WERI-Rb-1 (cell line): ENCODE measurements around the gene RUSC1.

ENCODE experiments used
- DNase-seq: peaks from one replicate; pipeline ENCODE4 v3.0.0-alpha.2; 2020
- H3K27ac ChIP-seq: fragments of 250-450 bp; sonication (Bioruptor Pico); 2 replicates; pipeline ENCODE4 v1.5.1; 2020; ENCODE audit warnings: mild to moderate bottlenecking, moderate library complexity
- H3K27me3 ChIP-seq: fragments of 250-450 bp; sonication (Bioruptor Pico); 2 replicates; pipeline ENCODE4 v1.5.1; 2021; ENCODE audit warnings: mild to moderate bottlenecking, low read depth, moderate library complexity; ENCODE audit not compliant: insufficient read depth, severe bottlenecking
- H3K36me3 ChIP-seq: fragments of 250-450 bp; sonication (Bioruptor Pico); 2 replicates; pipeline ENCODE4 v1.5.1; 2020; ENCODE audit warnings: mild to moderate bottlenecking, moderate library complexity
- H3K4me3 ChIP-seq: 2 replicates; pipeline ENCODE4 v1.5.1; 2011; ENCODE audit warnings: low read depth, mild to moderate bottlenecking, control low read depth, low read length
- H3K9me3 ChIP-seq: fragments of 250-450 bp; sonication (Bioruptor Pico); 2 replicates; pipeline ENCODE4 v1.5.1; 2021; ENCODE audit warnings: mild to moderate bottlenecking, moderate library complexity; ENCODE audit not compliant: severe bottlenecking
- CTCF ChIP-seq: IDR thresholded peaks from 2 replicates; pipeline ENCODE4 v1.5.1; 2011; ENCODE audit warnings: low read depth, mild to moderate bottlenecking, control low read depth, inconsistent platforms, low read length

The RUSC1 gene

GRCh38 chr1:155322953-155323728 lies 2.4 kb downstream of the RUSC1 start:
- no peaks in the 10 kb centered on the region for H3K27me3 ChIP-seq
- peak; percentile 99 for TF ChIP-seq CTCF
- H3K36me3 ChIP-seq, result peaks cover 66% of the 10 kb centered on the region
- H3K4me3 ChIP-seq, result peak overlapping the region; percentile 84
- no peaks in the 10 kb centered on the region for H3K9me3 ChIP-seq
- H3K27ac ChIP-seq, result peak overlapping the region; percentile 84
- peak; percentile 100 for DNase-seq

- no peaks in the 10 kb centered on the region for H3K27me3 ChIP-seq
- H3K36me3 ChIP-seq, result peaks cover 66% of the 10 kb centered on the region
- peak overlapping the region; percentile 84 for H3K27ac ChIP-seq
- no peak for TF ChIP-seq CTCF
- peak; percentile 98 for DNase-seq
- peak overlapping the region; percentile 84 for H3K4me3 ChIP-seq
- no peaks in the 10 kb centered on the region for H3K9me3 ChIP-seq
These were observed 3.0 kb downstream of the RUSC1 start for GRCh38 chr1:155323729-155324036.

- no peaks in the 10 kb centered on the region for H3K9me3 ChIP-seq
- H3K36me3 ChIP-seq, result peaks cover 67% of the 10 kb centered on the region
- H3K27ac ChIP-seq, result peak overlapping the region; percentile 84
- no peak for TF ChIP-seq CTCF
- H3K27me3 ChIP-seq, result no peaks in the 10 kb centered on the region
- DNase-seq, result peak; percentile 100
- peak overlapping the region; percentile 84 for H3K4me3 ChIP-seq
These were observed 3.5 kb downstream of the RUSC1 start for GRCh38 chr1:155324037-155324716.

GRCh38 chr1:155324717-155325602 lies 4.3 kb downstream of the RUSC1 start:
- Histone ChIP-seq H3K4me3 (peak overlapping the region; percentile 84), H3K36me3 (peaks cover 66% of the 10 kb centered on the region), H3K9me3 (no peaks in the 10 kb centered on the region), H3K27ac (peak overlapping the region; percentile 84), H3K27me3 (no peaks in the 10 kb centered on the region)
- peak; percentile 100 for TF ChIP-seq CTCF
- peak; percentile 98 for DNase-seq

- TF ChIP-seq CTCF, result no peak
- Histone ChIP-seq H3K9me3 (no peaks in the 10 kb centered on the region), H3K27ac (peak overlapping the region; percentile 84), H3K27me3 (no peaks in the 10 kb centered on the region), H3K4me3 (peak overlapping the region; percentile 84), H3K36me3 (peaks cover 66% of the 10 kb centered on the region)
- DNase-seq, result no peak
These were observed 4.9 kb downstream of the RUSC1 start for GRCh38 chr1:155325603-155325893.
